Loucy (cell line): ENCODE data around the gene SNX24.

Source experiments
- H2AFZ ChIP-seq: fragments of 200-600 bp; sonication (generic); 2 replicates; pipeline ENCODE4 v1.6.0; 2016; ENCODE audit warnings: antibody characterized with exemption, mild to moderate bottlenecking, low read length, moderate library complexity
- H3F3A ChIP-seq: fragments of 200-600 bp; 2 replicates; pipeline ENCODE4 v1.6.0; 2016; ENCODE audit warnings: antibody characterized with exemption, low read depth, mild to moderate bottlenecking
- H3K27me3 ChIP-seq: fragments of 200-600 bp; sonication (generic); 2 replicates; pipeline ENCODE4 v1.6.1; 2014; ENCODE audit warnings: low read length, mild to moderate bottlenecking; ENCODE audit not compliant: insufficient read depth, poor library complexity, severe bottlenecking
- H3K36me3 ChIP-seq: fragments of 200-600 bp; sonication (generic); 2 replicates; pipeline ENCODE4 v1.6.1; 2016; ENCODE audit warnings: low read length; ENCODE audit not compliant: insufficient read depth
- H3K4me1 ChIP-seq: fragments of 200-600 bp; sonication (generic); 2 replicates; pipeline ENCODE4 v1.5.1; 2014; ENCODE audit warnings: low read length, mild to moderate bottlenecking; ENCODE audit not compliant: insufficient read depth, poor library complexity, severe bottlenecking
- H3K4me2 ChIP-seq: fragments of 200-600 bp; sonication (generic); 2 replicates; pipeline ENCODE4 v1.6.0; 2014; ENCODE audit warnings: antibody characterized with exemption, low read length, low read depth, mild to moderate bottlenecking; ENCODE audit not compliant: poor library complexity, severe bottlenecking
- H3K4me3 ChIP-seq: fragments of 200-600 bp; sonication (generic); 2 replicates; pipeline ENCODE4 v1.5.1; 2014; ENCODE audit warnings: low read length, mild to moderate bottlenecking, mixed read lengths; ENCODE audit not compliant: poor library complexity, severe bottlenecking
- H3K79me2 ChIP-seq: fragments of 200-600 bp; sonication (generic); 2 replicates; pipeline ENCODE4 v1.6.1; 2014; ENCODE audit warnings: low read length; ENCODE audit not compliant: insufficient read depth
- H3K9ac ChIP-seq: fragments of 200-600 bp; sonication (generic); 2 replicates; pipeline ENCODE4 v1.6.0; 2014; ENCODE audit warnings: mild to moderate bottlenecking, low read depth, low read length, moderate library complexity; ENCODE audit not compliant: poor library complexity, severe bottlenecking
- H3K9me2 ChIP-seq: fragments of 200-600 bp; sonication (generic); replicated peaks from 2 replicates; pipeline ENCODE4 v1.6.1; 2016; ENCODE audit warnings: low read depth, low read length, mixed read lengths
- H3K9me3 ChIP-seq: fragments of 200-600 bp; sonication (generic); 2 replicates; pipeline ENCODE4 v1.6.1; 2014; ENCODE audit warnings: mild to moderate bottlenecking, antibody characterized with exemption, low read length, low read depth; ENCODE audit not compliant: insufficient read depth
- H4K20me1 ChIP-seq: fragments of 200-600 bp; sonication (generic); 2 replicates; pipeline ENCODE4 v1.6.0; 2014; ENCODE audit warnings: antibody characterized with exemption, low read length, mild to moderate bottlenecking; ENCODE audit not compliant: insufficient read depth, poor library complexity, severe bottlenecking
- EZH2phosphoT487 ChIP-seq: fragments of 200-600 bp; IDR thresholded peaks from 2 replicates; pipeline ENCODE4 v1.6.1; 2018; ENCODE audit warnings: antibody characterized with exemption, mild to moderate bottlenecking, moderate library complexity, borderline replicate concordance
- TF ChIP-seq, protein P1 (sequence below): fragments of 200-600 bp; sonication (generic); conservative IDR thresholded peaks from 2 replicates; pipeline ENCODE4 v1.5.1; 2014; ENCODE audit warnings: mild to moderate bottlenecking, antibody characterized with exemption, low read length

Gene SNX24

DNA sequence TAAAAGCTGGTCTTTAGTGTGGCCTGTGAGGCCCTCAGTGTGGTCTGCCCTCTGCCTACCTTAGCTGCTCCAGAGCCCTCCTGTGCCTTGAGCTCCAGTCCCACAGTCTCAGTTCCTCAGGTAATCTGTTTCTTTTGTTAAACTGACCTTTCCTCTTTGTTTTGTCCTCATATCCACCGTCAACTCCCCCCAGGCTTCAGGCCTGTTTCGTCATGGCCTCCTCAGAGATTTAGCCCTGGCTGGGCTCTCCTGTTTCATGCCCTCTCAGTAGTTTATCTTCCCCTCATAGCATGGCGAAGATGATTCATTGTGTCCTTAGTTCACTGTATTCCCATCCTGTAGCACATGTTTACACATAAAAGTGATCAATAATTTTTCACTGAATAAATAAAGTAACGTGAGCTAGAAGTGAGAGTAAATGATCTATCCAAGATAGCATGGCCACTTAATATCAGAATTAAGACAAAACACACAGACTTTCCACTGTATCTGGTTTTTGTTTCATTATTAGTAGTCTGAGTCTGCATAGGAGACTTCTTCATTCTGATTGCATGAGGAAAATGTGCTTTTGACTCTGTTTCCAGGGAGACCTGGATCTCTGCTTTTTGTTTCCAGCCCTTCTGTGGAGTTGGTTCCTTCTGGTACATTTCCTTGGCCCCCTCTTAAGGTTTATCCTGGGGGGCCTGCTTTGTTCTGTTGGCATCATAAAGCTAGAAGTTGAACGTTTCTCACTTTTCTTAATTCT is 70.5 kb downstream of the SNX24 start:
- TF ChIP-seq, protein P1, sequence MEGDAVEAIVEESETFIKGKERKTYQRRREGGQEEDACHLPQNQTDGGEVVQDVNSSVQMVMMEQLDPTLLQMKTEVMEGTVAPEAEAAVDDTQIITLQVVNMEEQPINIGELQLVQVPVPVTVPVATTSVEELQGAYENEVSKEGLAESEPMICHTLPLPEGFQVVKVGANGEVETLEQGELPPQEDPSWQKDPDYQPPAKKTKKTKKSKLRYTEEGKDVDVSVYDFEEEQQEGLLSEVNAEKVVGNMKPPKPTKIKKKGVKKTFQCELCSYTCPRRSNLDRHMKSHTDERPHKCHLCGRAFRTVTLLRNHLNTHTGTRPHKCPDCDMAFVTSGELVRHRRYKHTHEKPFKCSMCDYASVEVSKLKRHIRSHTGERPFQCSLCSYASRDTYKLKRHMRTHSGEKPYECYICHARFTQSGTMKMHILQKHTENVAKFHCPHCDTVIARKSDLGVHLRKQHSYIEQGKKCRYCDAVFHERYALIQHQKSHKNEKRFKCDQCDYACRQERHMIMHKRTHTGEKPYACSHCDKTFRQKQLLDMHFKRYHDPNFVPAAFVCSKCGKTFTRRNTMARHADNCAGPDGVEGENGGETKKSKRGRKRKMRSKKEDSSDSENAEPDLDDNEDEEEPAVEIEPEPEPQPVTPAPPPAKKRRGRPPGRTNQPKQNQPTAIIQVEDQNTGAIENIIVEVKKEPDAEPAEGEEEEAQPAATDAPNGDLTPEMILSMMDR: no peak
- no peak for TF ChIP-seq EZH2phosphoT487
- Histone ChIP-seq H3K36me3 (no peaks in the 10 kb centered on the region), H3K4me3 (no peak overlapping the region), H3K4me2 (no peak overlapping the region), H3K79me2 (no peaks in the 10 kb centered on the region), H3K27me3 (no peaks in the 10 kb centered on the region), H2AFZ (no peak overlapping the region), H3K9me2 (no peaks in the 10 kb centered on the region), H3K9me3 (no peaks in the 10 kb centered on the region), H3F3A (no peaks in the 10 kb centered on the region), H3K9ac (no peak overlapping the region), H4K20me1 (no peaks in the 10 kb centered on the region), H3K4me1 (no peaks in the 10 kb centered on the region)

DNA sequence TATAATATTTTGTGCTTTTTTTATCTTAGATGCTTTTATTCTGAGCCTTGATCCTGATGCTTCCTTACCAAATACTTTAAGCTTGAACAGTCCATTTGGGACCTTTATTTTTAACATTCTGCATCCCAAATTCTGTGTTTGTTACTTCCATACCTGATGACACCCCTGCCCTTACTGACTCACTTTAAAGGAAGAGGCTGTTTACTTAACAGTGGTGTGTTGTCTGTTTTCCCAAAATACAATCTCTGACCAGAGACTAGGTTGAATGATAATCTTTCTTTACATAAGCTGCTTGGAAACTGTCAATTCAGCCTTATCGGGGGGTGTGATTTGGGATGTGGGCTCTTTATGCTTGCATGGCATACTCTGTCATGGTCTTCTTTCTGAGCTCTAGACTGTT is 71.1 kb downstream of the SNX24 start:
- Histone ChIP-seq H3K4me1 (no peaks in the 10 kb centered on the region), H3K4me3 (no peak overlapping the region)

DNA sequence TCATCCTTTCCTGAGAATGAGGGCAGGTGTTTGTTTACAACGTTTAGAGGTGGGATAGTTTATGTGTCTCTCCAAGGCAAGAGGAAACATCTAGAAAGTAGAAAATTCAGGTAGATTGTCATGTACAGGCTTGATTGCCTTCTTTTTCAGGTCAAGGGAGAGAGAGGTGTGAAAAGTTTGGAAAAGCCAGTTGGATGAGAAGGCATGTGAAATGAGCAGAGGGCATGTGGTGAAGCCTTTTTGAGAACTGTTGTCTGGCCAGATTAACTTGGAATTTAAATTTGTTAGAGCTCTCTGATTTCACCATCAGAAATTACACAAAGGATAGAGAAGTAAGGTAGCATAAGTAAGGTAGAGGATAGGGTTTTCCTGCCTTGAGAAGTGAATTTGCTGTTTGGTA is 74.6 kb downstream of the SNX24 start:
- H4K20me1 ChIP-seq: no peaks in the 10 kb centered on the region
- no peak overlapping the region for H3K4me2 ChIP-seq
- H3K79me2 ChIP-seq: no peaks in the 10 kb centered on the region
- TF ChIP-seq, protein P1: no peak
- TF ChIP-seq EZH2phosphoT487: no peak
- no peaks in the 10 kb centered on the region for H3F3A ChIP-seq
- H3K4me3 ChIP-seq: no peak overlapping the region
- no peaks in the 10 kb centered on the region for H3K36me3 ChIP-seq
- no peak overlapping the region for H3K9ac ChIP-seq
- H2AFZ ChIP-seq: no peak overlapping the region
- H3K9me2 ChIP-seq: no peaks in the 10 kb centered on the region
- H3K27me3 ChIP-seq: no peaks in the 10 kb centered on the region
- no peaks in the 10 kb centered on the region for H3K9me3 ChIP-seq
- no peaks in the 10 kb centered on the region for H3K4me1 ChIP-seq

More for the DNA sequence above, 71.1 kb downstream of the SNX24 start:
- no peaks in the 10 kb centered on the region for H3K9me2 ChIP-seq
- no peak for TF ChIP-seq EZH2phosphoT487
- TF ChIP-seq, protein P1: no peak
- H3K36me3 ChIP-seq: no peaks in the 10 kb centered on the region
- H3K27me3 ChIP-seq: no peaks in the 10 kb centered on the region
- no peaks in the 10 kb centered on the region for H4K20me1 ChIP-seq
- H3F3A ChIP-seq: no peaks in the 10 kb centered on the region
- no peak overlapping the region for H3K9ac ChIP-seq
- no peaks in the 10 kb centered on the region for H3K9me3 ChIP-seq
- H2AFZ ChIP-seq: no peak overlapping the region
- H3K79me2 ChIP-seq: no peaks in the 10 kb centered on the region
- H3K4me2 ChIP-seq: no peak overlapping the region
